DMS153 (cell line): Measurements from ENCODE around the gene PDLIM5.
A peak's percentile ranks its signal among the peaks of the same experiment; 100 is the strongest.
"Not testable (repeated sequence)": the region's sequence is repeated elsewhere in the genome, so short reads cannot be mapped to it uniquely, and the experiment has no call there.

Experiments used
- DNase-seq: peaks from one replicate; lab custom pipeline; 2025; lab: John Stamatoyannopoulos, UW

PDLIM5 gene

GRCh38 chr4:94530073-94530472 lies 78.3 kb downstream of the PDLIM5 start:
- DNase-seq: no peak

GRCh38 chr4:94531991-94532789 lies 80.4 kb downstream of the PDLIM5 start:
- no peak for DNase-seq

- DNase-seq: peak; percentile 90
These were observed 81.9 kb downstream of the PDLIM5 start for GRCh38 chr4:94533405-94534223.

- no peak for DNase-seq
These were observed 82.9 kb downstream of the PDLIM5 start for GRCh38 chr4:94534401-94535312.

GRCh38 chr4:94536049-94536448 lies 84.3 kb downstream of the PDLIM5 start:
- DNase-seq: no peak

GRCh38 chr4:94536649-94537469 lies 85.1 kb downstream of the PDLIM5 start:
- no peak for DNase-seq

- DNase-seq: no peak
These were observed 86.3 kb downstream of the PDLIM5 start for GRCh38 chr4:94537921-94538628.

GRCh38 chr4:94540476-94540875 lies 88.7 kb downstream of the PDLIM5 start:
- DNase-seq: peak; percentile 49

- DNase-seq: no peak
These were observed 93.1 kb downstream of the PDLIM5 start for GRCh38 chr4:94544811-94545210.

- no peak for DNase-seq
These were observed 93.6 kb downstream of the PDLIM5 start for GRCh38 chr4:94545296-94545695.

GRCh38 chr4:94546949-94547348 lies 95.2 kb downstream of the PDLIM5 start:
- no peak for DNase-seq

- no peak for DNase-seq
These were observed 96.8 kb downstream of the PDLIM5 start for GRCh38 chr4:94548571-94548970.

- DNase-seq: no peak
These were observed 98.6 kb downstream of the PDLIM5 start for GRCh38 chr4:94550352-94550751.

- DNase-seq: no peak
These were observed 99.1 kb downstream of the PDLIM5 start for GRCh38 chr4:94550851-94551250.

GRCh38 chr4:94551643-94552564 lies 100.2 kb downstream of the PDLIM5 start:
- no peak for DNase-seq

- not testable (repeated sequence) for DNase-seq
These were observed 104.3 kb downstream of the PDLIM5 start for GRCh38 chr4:94556047-94556446.

GRCh38 chr4:94557632-94558031 lies 105.9 kb downstream of the PDLIM5 start:
- DNase-seq: not testable (repeated sequence)

GRCh38 chr4:94558392-94558904 lies 106.7 kb downstream of the PDLIM5 start:
- no peak for DNase-seq

GRCh38 chr4:94559351-94559806 lies 107.6 kb downstream of the PDLIM5 start:
- no peak for DNase-seq
